NCI-H2196 treated with DMSO at 0.1 percent for 48 hours (cell line): ENCODE measurements around the gene LCN15.
"Not testable (repeated sequence)": the region's sequence is repeated elsewhere in the genome, so short reads cannot be mapped to it uniquely, and the experiment has no call there.

Source experiments
- DNase-seq: peaks from one replicate; lab custom pipeline; 2025; ENCODE audit not compliant: unreplicated experiment; lab: John Stamatoyannopoulos, UW

Gene LCN15

DNA sequence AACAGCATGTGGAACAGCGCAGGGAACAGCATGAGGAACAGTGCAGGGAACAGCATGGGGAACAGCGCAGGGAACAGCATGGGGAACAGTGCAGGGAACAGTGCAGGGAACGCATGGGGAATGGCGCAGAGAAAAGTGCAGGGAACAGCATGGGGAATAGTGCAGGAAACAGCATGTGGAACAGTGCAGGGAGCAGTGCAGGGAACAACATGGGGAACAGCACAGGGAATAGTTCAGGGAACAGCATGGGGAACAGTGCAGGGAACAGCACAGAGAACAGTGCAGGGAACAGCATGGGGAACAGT lies 8.2 kb downstream of the LCN15 start:
- no peak for DNase-seq

GRCh38 chr9:136755302-136756133 lies 8.8 kb downstream of the LCN15 start:
- DNase-seq, result not testable (repeated sequence)

DNA sequence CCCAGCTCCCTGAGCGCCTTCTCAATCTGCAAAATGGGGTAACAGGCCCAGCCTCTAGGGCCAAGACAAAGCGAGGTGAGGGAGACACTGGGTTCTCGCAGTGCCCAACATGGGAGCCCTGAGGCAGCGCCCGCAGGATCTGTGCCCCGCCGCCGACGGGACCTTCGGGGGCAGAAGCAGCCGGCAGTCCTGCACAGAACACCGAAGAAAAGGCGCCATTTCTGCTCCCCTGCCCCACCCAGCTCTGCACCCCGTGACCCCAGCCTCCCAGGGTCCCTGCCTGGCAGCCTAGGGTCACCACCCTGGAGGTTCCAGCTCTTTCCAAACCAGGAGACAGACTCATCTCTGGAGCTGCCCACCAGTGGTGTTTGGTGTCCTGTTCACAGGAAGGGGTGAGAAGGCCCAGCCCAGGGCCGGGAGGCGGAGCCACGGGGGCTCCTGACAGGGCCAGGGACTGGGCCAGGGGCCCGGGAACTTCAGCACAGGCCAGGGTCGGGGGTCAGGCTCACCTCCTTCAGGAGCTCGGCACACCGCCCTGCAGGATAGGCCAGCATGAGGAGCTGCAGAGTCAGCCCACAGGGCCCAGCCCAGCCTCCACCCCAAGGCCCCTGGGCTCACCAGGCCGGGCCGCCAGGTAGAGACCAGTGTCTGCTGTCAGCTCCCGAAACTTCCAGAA lies 9.6 kb downstream of the LCN15 start:
- no peak for DNase-seq

DNA sequence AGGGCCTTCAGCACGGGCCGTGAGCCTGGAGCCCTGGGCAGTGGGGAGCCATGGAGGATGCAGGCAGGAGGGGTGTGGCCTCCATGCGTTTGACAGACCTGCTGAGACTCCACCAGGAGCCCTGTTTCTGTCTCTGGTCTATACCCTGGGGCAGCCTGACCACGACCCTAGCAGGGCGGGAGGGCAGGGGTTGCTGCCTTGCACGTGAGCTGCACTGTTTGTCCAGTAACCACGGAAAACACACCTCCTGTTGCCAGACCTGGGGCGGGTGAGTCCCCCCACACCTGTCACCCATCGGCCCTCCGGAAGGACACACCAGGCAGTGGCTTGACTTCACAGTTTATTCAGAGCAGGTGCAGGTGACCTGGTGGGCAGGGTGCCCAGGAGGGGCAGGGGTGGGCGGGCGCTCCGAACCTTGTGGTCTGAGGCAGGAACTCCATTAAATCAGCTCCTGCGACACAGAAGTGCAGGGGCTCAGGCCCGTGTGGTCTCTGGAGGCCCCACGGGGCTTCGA lies 10.2 kb downstream of the LCN15 start:
- DNase-seq, result peak; percentile 77

DNA sequence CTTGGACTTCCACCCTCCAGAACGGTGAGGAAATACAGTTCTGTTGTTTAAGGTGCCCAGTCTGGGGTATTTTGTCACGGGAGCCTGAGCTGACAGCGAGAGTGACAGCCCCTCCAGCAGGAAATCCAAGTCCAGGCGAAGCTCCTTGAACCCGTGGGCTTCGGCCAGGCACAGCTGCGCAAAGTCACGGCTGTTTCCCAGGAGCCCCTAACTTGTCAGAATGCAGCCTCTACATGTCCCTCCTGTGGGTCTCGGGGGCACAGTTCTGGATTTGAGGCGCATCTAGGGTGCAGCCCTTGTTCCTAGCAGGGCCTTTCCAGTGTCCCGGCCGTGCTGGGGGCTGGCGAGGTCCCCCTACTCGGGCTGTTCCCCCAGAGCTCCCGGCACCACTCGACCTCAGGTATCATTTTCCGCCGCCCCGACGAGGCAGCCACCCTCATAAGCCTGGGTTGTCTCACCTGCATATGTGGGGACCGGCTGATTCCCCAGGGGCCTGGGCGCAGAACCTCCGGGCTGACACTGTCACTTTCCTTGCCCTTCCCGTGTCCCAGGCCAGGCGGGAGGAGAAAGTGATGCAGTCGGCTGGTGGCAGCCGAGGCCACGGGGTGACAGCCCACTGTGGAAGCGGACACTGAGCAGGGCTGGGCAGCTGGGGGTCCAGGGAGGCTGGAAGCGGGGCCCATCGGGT lies 10.8 kb downstream of the LCN15 start:
- no peak for DNase-seq

DNA sequence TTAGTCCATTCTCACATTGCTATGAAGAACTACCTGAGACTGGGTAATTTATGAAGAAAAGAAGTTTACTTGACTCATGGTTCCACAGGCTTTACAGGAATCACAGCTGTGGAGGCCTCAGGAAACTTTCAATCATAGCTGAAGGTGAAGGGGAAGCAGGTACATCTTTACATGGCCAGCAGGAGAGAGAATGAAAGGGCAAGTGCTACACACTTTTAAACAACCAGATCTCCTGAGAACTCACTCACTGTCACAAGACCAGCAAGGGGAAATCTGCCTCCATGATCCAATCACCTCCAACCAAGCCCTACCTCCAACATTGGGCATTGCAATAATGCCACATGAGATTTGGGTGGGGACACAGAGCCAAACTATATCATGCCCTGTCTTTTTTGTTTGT lies 12.5 kb downstream of the LCN15 start:
- no peak for DNase-seq

- no peak for DNase-seq
Observed at GRCh38 chr9:136751244-136751643, 13.1 kb downstream of the LCN15 start.

DNA sequence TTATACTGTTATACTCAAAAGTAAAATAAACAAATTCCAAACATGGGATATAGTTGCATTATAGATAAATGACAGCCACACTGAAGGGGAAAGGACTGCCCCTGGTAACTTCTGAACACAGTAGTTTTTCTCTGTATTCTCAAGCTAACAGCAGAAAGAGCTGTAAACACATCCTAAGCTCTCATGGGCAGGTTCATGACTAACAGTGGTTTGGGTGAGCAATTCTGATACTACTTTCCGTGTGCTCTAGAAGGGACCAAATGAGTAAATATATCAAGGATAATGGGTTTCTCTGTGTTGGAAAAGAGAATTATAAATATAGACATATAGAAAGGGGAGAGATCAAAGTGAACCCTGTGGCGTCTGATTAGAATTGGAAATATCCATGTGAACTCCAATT lies 13.8 kb downstream of the LCN15 start:
- no peak for DNase-seq

- no peak for DNase-seq
Observed at GRCh38 chr9:136748666-136749611, 15.4 kb downstream of the LCN15 start.

- no peak for DNase-seq
Observed at GRCh38 chr9:136748201-136748600, 16.1 kb downstream of the LCN15 start, which contains the start of gene LCN6. TSS of gene LCN6 (minus strand) at chr9:136748525. CDS start at chr9:136748483, 42 bp downstream.

GRCh38 chr9:136747161-136748060 lies 16.9 kb downstream of the LCN15 start:
- no peak for DNase-seq

GRCh38 chr9:136746621-136747020 lies 17.7 kb downstream of the LCN15 start:
- DNase-seq, result no peak

DNA sequence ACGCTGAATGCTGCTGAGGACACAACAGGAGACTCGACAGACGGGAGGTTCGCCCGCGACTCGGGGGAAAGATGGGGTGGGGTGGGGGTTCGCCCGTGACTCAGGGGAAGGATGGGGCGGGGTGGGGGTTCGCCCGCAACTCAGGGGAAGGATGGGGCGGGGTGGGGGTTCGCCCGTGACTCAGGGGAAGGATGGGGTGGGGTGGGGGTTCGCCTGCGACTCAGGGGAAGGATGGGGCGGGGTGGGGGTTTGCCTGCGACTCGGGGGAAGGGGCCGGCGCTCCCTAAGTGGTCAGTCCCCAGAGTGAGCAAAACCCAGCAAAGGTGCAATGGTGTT lies 18.2 kb downstream of the LCN15 start:
- DNase-seq, result no peak

GRCh38 chr9:136745389-136746154 lies 18.7 kb downstream of the LCN15 start:
- no peak for DNase-seq

DNA sequence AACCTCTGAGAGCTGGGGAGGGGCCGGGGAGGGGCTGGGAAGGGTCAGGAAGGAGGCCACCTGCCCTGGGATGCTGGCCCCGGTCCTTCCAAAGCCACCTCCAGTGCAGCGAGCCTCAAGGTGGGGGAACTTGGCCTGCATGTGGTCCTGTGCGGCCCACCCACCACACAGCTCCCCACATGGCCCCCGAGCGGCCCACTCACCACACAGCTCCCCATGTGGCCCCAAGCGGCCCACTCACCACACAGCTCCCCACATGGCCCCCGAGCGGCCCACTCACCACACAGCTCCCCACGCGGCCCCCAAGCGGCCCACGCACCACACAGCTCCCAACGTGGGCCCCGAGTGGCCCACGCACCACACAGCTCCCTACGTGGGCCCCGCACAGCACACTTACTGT lies 19.5 kb downstream of the LCN15 start:
- no peak for DNase-seq

GRCh38 chr9:136743639-136744211 lies 20.6 kb downstream of the LCN15 start:
- no peak for DNase-seq

DNA sequence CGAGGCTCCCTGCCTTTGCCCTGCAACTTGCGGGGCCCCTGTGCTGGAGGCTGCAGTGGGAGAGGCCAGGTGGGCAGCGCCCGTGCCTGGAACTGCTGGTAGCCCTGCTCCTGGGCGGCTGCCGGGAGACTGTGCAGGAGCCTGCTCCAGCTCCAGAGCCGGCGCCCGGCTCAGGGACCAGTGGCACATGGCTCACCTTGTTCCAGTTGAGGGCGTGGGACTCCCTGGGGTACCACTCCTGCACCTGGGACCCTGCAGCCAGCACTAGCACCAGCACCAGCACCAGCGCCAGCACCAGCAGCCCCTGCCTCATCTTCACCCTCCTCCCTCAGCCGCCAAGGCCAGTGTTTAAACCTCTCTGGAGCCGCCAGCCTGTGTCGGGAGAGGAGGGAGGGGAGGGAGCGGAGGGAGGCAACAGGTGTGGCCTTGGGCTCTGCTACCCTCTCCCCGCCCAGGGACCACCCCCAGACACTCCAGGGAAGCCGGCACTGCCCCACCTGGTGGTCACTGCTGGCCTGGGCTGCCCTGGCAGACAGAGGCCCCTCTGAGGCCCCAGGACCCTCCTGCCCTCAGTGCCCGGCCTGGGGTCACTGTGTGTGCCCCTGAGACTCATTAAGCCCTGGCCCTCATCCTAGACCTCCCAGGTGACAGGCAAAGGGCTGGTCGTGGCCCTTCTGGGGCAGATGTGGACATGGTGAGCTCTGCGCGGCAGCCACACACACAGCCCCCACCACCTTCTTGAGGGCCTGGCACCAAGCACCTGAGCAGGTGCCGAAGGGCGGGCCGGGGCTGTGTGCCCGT lies 21.5 kb downstream of the LCN15 start, which contains the start of gene LCN10:
TSS of gene LCN10 (minus strand) at position 350 of the 801 bp plus-strand sequence. CDS start at position 313, 37 bp downstream.
- DNase-seq, result no peak
